Astrocyte of the cerebellum (primary cell): ENCODE data around the gene DOCK1.

Experiments used
- DNase-seq: peaks from one replicate; pipeline ENCODE4 v3.0.0-alpha.2; 2011; ENCODE audit warnings: low read depth
- H3K4me3 ChIP-seq: 2 replicates; pipeline ENCODE4 v1.5.1; 2011; ENCODE audit warnings: mild to moderate bottlenecking, low read depth, low read length, moderate library complexity
- CTCF ChIP-seq: IDR thresholded peaks from 2 replicates; pipeline ENCODE4 v1.5.1; 2012; ENCODE audit warnings: low read length, low read depth, moderate library complexity, mild to moderate bottlenecking; ENCODE audit errors: missing control alignments
- in situ Hi-C: cut with HindIII; loops from 2 replicates; pipeline ENCODE4 v1.10.0; 2017; ENCODE audit warnings: low sequenced_read_pairs

DOCK1 gene

GRCh38 chr10:127207081-127207480 lies 301.9 kb downstream of the DOCK1 start:
- DNase-seq: no peak
- no peak for TF ChIP-seq CTCF
- in situ Hi-C loops: no loop called here
- no peak overlapping the region for H3K4me3 ChIP-seq

GRCh38 chr10:127210936-127211466 lies 305.8 kb downstream of the DOCK1 start:
- no peak for DNase-seq
- no peak for TF ChIP-seq CTCF
- in situ Hi-C loops: no loop called here

GRCh38 chr10:127215866-127216265 lies 310.6 kb downstream of the DOCK1 start:
- in situ Hi-C loops: no loop called here
- no peak for TF ChIP-seq CTCF
- H3K4me3 ChIP-seq: no peak overlapping the region
- DNase-seq: no peak

More at GRCh38 chr10:127210936-127211466, 305.8 kb downstream of the DOCK1 start:
- no peak overlapping the region for H3K4me3 ChIP-seq

- in situ Hi-C loops: no loop called here
- no peak for DNase-seq
- no peak overlapping the region for H3K4me3 ChIP-seq
- TF ChIP-seq CTCF: no peak
Measured at GRCh38 chr10:127216274-127216673, 311.0 kb downstream of the DOCK1 start.

GRCh38 chr10:127216786-127217185 lies 311.6 kb downstream of the DOCK1 start:
- H3K4me3 ChIP-seq: no peak overlapping the region
- in situ Hi-C loops: no loop called here
- no peak for DNase-seq
- no peak for TF ChIP-seq CTCF

GRCh38 chr10:127218658-127219057 lies 313.4 kb downstream of the DOCK1 start:
- no peak overlapping the region for H3K4me3 ChIP-seq
- DNase-seq: no peak
- no peak for TF ChIP-seq CTCF
- in situ Hi-C loops: no loop called here

GRCh38 chr10:127221281-127221680 lies 316.1 kb downstream of the DOCK1 start:
- no peak for TF ChIP-seq CTCF
- DNase-seq: no peak
- in situ Hi-C loops: no loop called here
- H3K4me3 ChIP-seq: no peak overlapping the region
